B cell (primary cell): ENCODE data around the gene NUMB. TPM values are rescaled to one million over a fixed set of nuclear protein-coding genes. Genes with fewer than 3 reads are reported as not detected.

ENCODE experiments used
- ATAC-seq: fragments of 200-7000 bp; cut with Tn5 transposase; one replicate; pipeline ENCODE4 v1.10.0; 2021; ENCODE audit warnings: low read depth, mild to moderate bottlenecking, moderate number of reproducible peaks, moderate library complexity
- CTCF ChIA-PET: fragments of 350-600 bp; sonication (Branson Sonifier 250); formaldehyde crosslinking; loops from one replicate; lab custom pipeline; 2021; ENCODE audit warnings: antibody characterized with exemption, inconsistent platforms; lab: Charles Lee
- POLR2A ChIA-PET: fragments of 350-600 bp; sonication (Branson Sonifier 250); formaldehyde crosslinking; loops from one replicate; lab custom pipeline; 2021; ENCODE audit warnings: antibody characterized with exemption; lab: Charles Lee
- DNase-seq: peaks from one replicate; pipeline ENCODE4 v3.0.0; 2013
- H2AFZ ChIP-seq: 2 replicates; pipeline ENCODE4 v1.6.1; 2012; ENCODE audit warnings: mild to moderate bottlenecking, low read depth, low read length; ENCODE audit not compliant: insufficient read depth, poor library complexity, severe bottlenecking
- H3K27ac ChIP-seq, 2 donors: 1 replicate in 1 of 2; 2 replicates in 1 of 2; pipeline ENCODE4 v1.5.1; 2012 to 2013; ENCODE audit warnings: low read length in 2 of 2, mild to moderate bottlenecking in 2 of 2, moderate library complexity in 1 of 2
- H3K27me3 ChIP-seq, 4 experiments: fragments of 200-600 bp in 1 of 4; sonication (generic) in 1 of 4; replicated peaks in 1 of 4; 1 replicate in 2 of 4; 2 replicates in 2 of 4; pipeline versions ENCODE4 v1.6.1 to v1.7.0; 2013 to 2016; ENCODE audit warnings: low read length in 3 of 4, mild to moderate bottlenecking in 2 of 4, mixed read lengths in 1 of 4, moderate library complexity in 1 of 4; ENCODE audit not compliant: insufficient read depth in 4 of 4, control insufficient read depth in 3 of 4; ENCODE audit errors: control extremely low read depth in 1 of 4
- H3K36me3 ChIP-seq, 2 experiments: replicated peaks in 1 of 2; 1 replicate in 1 of 2; 2 replicates in 1 of 2; pipeline versions ENCODE4 v1.6.1 to v1.7.1; 2013; ENCODE audit warnings: low read length in 1 of 2; ENCODE audit not compliant: insufficient read depth in 2 of 2, control insufficient read depth in 1 of 2; ENCODE audit errors: control extremely low read depth in 1 of 2, extremely low read depth in 1 of 2
- H3K4me1 ChIP-seq, 2 donors: fragments of 200-600 bp in 1 of 2; sonication (generic) in 1 of 2; 1 replicate in 1 of 2; 2 replicates in 1 of 2; pipeline versions ENCODE4 v1.5.1 to v1.6.1; 2013 to 2017; ENCODE audit warnings: low read length in 2 of 2; ENCODE audit not compliant: control insufficient read depth in 2 of 2, insufficient read depth in 2 of 2
- H3K4me2 ChIP-seq: replicated peaks from 2 replicates; pipeline ENCODE3; 2012; ENCODE audit warnings: mild to moderate bottlenecking, low read depth, low read length; ENCODE audit not compliant: poor library complexity, severe bottlenecking
- H3K4me3 ChIP-seq, 5 experiments: fragments of 200-600 bp in 1 of 5; sonication (generic) in 1 of 5; 1 replicate in 3 of 5; 2 replicates in 2 of 5; pipeline versions ENCODE4 v1.5.1 to v1.7.0; 2011 to 2016; ENCODE audit warnings: low read length in 4 of 5, mild to moderate bottlenecking in 4 of 5, low read depth in 2 of 5, control low read depth in 1 of 5, moderate library complexity in 1 of 5; ENCODE audit not compliant: insufficient read depth in 1 of 5; ENCODE audit errors: control extremely low read depth in 1 of 5, extremely low read depth in 1 of 5
- H3K79me2 ChIP-seq: fragments of 200-600 bp; sonication (generic); one replicate; pipeline ENCODE4 v1.6.0; 2016; ENCODE audit warnings: low read length; ENCODE audit not compliant: control insufficient read depth, insufficient read depth
- H3K9ac ChIP-seq: fragments of 200-600 bp; sonication (generic); 2 replicates; pipeline ENCODE4 v1.6.1; 2017; ENCODE audit warnings: mild to moderate bottlenecking, low read length, moderate library complexity
- H3K9me3 ChIP-seq, 3 donors: one replicate each; pipeline versions ENCODE4 v1.6.1 to v1.7.1; 2013; ENCODE audit warnings: low read length in 2 of 3; ENCODE audit not compliant: control insufficient read depth in 2 of 3, insufficient read depth in 1 of 3; ENCODE audit errors: control extremely low read depth in 1 of 3
- H4K20me1 ChIP-seq: 2 replicates; pipeline ENCODE4 v1.6.0; 2012; ENCODE audit warnings: mild to moderate bottlenecking, low read length; ENCODE audit not compliant: insufficient read depth, control insufficient read depth, poor library complexity, severe bottlenecking
- H3K27ac Mint-ChIP-seq: one replicate; pipeline ENCODE4 v1.8.0; 2021; ENCODE audit warnings: mixed read lengths
- H3K27me3 Mint-ChIP-seq: one replicate; pipeline ENCODE4 v1.8.0; 2021; ENCODE audit warnings: mixed read lengths
- H3K4me1 Mint-ChIP-seq: one replicate; pipeline ENCODE4 v1.8.0; 2021; ENCODE audit warnings: mixed read lengths
- H3K4me3 Mint-ChIP-seq: one replicate; pipeline ENCODE4 v1.8.0; 2021; ENCODE audit warnings: mixed read lengths
- H3K9me3 Mint-ChIP-seq: one replicate; pipeline ENCODE4 v1.8.0; 2022; ENCODE audit warnings: mixed read lengths; ENCODE audit not compliant: insufficient read depth
- EZH2 ChIP-seq: IDR thresholded peaks from 2 replicates; pipeline ENCODE4 v1.6.1; 2012; ENCODE audit warnings: borderline replicate concordance, low read depth, mild to moderate bottlenecking, moderate library complexity, low read length; ENCODE audit not compliant: insufficient read depth, poor library complexity, severe bottlenecking
- WGBS: methylation state at CpG from one replicate; pipeline ENCODE4 v1.1.5; 2013; ENCODE audit warnings: missing lambda C conversion rate; ENCODE audit not compliant: insufficient coverage; 5-methylcytosine and 5-hydroxymethylcytosine counted together
- intact Hi-C: fragments of 100-400 bp; cut with micrococcal nuclease; formaldehyde crosslinking; loops from one replicate; pipeline ENCODE4 v1.10.0; 2022
- polyA plus RNA-seq: library from polyadenylated mRNA; depleted of rRNA; stranded (reverse); fragments of >200 nt; gene quantifications from 2 replicates; pipeline ENCODE4 v1.2.3, GENCODE V29; 2012
- total RNA-seq, 2 donors: library from RNA; stranded (reverse); fragments of 120-200 nt in 1 of 2; gene quantifications; 1 replicate in 1 of 2; 2 replicates in 1 of 2; pipeline versions ENCODE4 v1.2.3 to v1.2.4, GENCODE V29; 2013 to 2022
- TF ChIP-seq, protein P1 (sequence below): fragments of 200-600 bp; IDR thresholded peaks from one replicate; pipeline ENCODE4 v1.8.0; 2022; ENCODE audit warnings: antibody characterized with exemption, mild to moderate bottlenecking

Gene NUMB
- total and polyA plus RNA-seq, 2 donors (not counting 1 experiment from before 2014, with no cell fraction given) = 63.4 to 102 TPM

DNA sequence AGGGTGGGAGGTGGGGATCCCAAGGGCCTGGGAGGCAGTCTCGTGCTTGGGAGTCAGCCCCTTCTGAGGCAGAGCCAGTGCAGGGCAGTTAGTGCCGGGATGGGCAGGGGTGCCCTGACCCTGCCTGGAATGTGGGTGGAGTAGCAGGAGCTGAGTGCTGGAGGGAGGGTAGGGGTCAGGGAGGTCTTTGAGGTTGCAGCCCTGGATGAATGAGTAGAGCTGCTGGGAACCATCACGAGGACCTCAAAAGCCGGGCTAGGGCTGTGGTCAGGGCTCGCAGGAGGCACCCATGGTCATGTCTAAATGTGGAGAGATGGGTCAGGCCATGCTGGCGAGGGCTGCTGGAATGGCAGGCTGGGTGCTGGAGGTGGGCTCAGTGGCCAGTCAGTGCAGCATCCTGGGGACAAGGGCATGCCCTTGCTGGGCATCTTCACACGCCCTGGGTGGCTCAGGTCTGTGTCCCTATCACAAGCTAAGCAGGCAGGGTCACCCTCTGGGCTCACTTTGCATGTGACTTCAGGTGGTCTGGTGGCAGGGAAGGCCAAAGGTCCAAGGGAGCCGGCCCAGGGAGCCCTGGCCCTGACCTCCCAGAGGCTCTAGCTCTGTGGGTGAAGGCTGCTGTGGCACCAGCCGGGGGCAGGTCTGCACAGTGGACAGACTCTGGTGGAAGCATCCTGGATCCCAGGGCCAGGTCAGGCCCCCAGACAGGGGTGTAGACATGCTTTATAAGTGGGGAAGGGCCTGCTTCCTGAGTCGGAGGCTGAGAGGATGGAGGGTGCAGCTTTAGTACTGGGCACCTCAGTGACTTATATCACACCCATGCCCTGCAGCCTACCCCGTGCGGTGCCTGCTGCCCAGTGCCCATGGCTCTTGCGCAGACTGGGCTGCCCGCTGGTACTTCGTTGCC, 196.6 kb downstream of the NUMB start:
- Histone ChIP-seq H2AFZ (no peak overlapping the region), H3K9me3 (no peaks in the 10 kb centered on the region), H4K20me1 (no peaks in the 10 kb centered on the region), H3K4me3 (no peak overlapping the region), H3K36me3 (no peaks in the 10 kb centered on the region), H3K4me2 (no peak overlapping the region), H3K4me1 (no peaks in the 10 kb centered on the region), H3K27ac (no peak overlapping the region), H3K79me2 (no peaks in the 10 kb centered on the region), H3K27me3 (peaks cover 0 to 3% (median 0%) of the 10 kb centered on the region in 4 experiments), H3K9ac (no peak overlapping the region)
- Mint-ChIP-seq H3K9me3 (no peaks in the 10 kb centered on the region), H3K27me3 (peaks cover 4% of the 10 kb centered on the region), H3K4me3 (no peak overlapping the region), H3K4me1 (peaks cover 6% of the 10 kb centered on the region), H3K27ac (no peak overlapping the region)
- 96% methylated on average over 13 of the region's 15 CpGs for WGBS
- POLR2A ChIA-PET = no interaction called here
- intact Hi-C loops = no loop called here
- TF ChIP-seq EZH2 = no peak
- TF ChIP-seq, protein P1, sequence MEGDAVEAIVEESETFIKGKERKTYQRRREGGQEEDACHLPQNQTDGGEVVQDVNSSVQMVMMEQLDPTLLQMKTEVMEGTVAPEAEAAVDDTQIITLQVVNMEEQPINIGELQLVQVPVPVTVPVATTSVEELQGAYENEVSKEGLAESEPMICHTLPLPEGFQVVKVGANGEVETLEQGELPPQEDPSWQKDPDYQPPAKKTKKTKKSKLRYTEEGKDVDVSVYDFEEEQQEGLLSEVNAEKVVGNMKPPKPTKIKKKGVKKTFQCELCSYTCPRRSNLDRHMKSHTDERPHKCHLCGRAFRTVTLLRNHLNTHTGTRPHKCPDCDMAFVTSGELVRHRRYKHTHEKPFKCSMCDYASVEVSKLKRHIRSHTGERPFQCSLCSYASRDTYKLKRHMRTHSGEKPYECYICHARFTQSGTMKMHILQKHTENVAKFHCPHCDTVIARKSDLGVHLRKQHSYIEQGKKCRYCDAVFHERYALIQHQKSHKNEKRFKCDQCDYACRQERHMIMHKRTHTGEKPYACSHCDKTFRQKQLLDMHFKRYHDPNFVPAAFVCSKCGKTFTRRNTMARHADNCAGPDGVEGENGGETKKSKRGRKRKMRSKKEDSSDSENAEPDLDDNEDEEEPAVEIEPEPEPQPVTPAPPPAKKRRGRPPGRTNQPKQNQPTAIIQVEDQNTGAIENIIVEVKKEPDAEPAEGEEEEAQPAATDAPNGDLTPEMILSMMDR = no peak
- ATAC-seq = no peak
- no peak for DNase-seq
- CTCF ChIA-PET = no interaction called here

DNA sequence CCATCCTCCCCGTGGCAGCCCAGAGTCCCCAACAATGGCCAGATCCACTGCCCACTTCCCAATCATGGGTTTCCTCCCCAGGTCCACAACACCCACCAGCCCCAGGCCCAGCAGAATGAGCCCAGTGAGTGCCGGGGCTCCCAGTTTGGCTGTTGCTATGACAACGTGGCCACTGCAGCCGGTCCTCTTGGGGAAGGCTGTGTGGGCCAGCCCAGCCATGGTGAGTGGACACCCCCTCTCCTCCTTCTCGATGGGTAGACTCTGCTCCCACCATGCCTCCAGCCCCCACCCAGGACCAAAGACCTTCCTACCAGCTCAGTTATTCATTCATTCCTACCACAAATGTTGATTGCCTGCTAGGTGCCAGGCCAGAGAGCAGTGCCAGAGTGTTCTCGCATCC, 197.3 kb downstream of the NUMB start:
- H3K36me3 ChIP-seq = no peaks in the 10 kb centered on the region
- no peak overlapping the region for H2AFZ ChIP-seq
- H3K4me3 ChIP-seq = no peak overlapping the region
- H3K9me3 Mint-ChIP-seq = no peaks in the 10 kb centered on the region
- ATAC-seq (no peak), DNase-seq (no peak)
- H3K79me2 ChIP-seq = no peaks in the 10 kb centered on the region
- no peak overlapping the region for H3K27ac Mint-ChIP-seq
- POLR2A ChIA-PET = no interaction called here
- H3K9me3 ChIP-seq = no peaks in the 10 kb centered on the region
- CTCF ChIA-PET = no interaction called here
- 88% methylated on average over 6 of the region's 6 CpGs for WGBS
- peaks cover 6% of the 10 kb centered on the region for H3K4me1 Mint-ChIP-seq
- TF ChIP-seq EZH2 = no peak
- TF ChIP-seq, protein P1 = no peak
- H3K4me3 Mint-ChIP-seq = no peak overlapping the region
- no peak overlapping the region for H3K27ac ChIP-seq
- H3K9ac ChIP-seq = no peak overlapping the region
- intact Hi-C loops = no loop called here
- peaks cover 0 to 3% (median 0%) of the 10 kb centered on the region in 4 experiments for H3K27me3 ChIP-seq
- no peaks in the 10 kb centered on the region for H3K4me1 ChIP-seq
- no peaks in the 10 kb centered on the region for H4K20me1 ChIP-seq
- peaks cover 4% of the 10 kb centered on the region for H3K27me3 Mint-ChIP-seq
- no peak overlapping the region for H3K4me2 ChIP-seq
